ENCODE data around the gene SPRYD7.
A peak's percentile ranks its signal among the peaks of the same experiment; 100 is the strongest.
"Not testable (repeated sequence)": the region's sequence is repeated elsewhere in the genome, so short reads cannot be mapped to it uniquely, and the experiment has no call there.

The SPRYD7 gene, protein sequence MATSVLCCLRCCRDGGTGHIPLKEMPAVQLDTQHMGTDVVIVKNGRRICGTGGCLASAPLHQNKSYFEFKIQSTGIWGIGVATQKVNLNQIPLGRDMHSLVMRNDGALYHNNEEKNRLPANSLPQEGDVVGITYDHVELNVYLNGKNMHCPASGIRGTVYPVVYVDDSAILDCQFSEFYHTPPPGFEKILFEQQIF

DNA sequence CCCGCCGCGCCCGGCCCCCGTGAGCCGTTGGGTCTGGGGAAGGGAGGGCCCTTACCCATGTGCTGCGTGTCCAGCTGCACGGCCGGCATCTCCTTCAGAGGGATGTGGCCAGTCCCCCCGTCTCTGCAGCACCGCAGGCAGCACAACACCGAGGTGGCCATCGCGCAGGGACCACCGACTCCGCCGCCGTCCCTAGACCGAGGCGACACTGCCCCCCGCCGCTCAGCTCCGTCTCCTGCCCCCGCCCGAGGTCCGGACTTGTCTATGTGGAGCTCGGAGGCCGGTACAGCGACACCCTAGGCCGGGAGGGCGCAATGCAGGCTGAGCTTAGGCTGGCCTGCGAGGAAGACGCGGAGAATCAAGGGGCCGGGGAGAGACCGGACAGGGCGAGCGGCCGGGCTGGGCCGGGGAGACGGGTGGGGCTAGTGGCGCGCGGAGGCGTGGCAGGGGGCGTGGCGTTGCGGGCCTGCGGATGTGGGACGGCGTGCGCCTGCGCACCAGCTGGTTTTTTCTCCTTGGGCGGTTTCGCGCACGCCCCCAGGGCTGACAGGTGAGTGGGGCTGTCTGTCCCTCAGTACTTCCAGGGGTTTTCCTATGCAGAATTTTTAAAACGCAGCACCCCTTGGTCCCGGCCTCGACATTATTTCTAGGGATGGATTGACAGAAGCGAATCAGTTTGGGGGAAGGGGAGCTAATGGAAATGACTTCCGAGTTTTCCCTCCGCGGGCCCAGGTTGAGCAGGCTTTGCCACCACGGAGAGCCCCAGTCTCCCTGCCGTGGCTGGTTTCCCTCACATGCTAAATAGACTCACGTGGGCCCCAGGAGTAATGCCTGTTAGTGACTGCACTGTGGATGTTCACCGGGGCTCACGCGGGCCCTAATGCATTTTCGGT is at the start of gene SPRYD7:
SPRYD7 (minus strand) TSS at position 266 of the 893 bp plus-strand sequence; CDS start at position 161, 105 bp downstream.
- H3K4me3 ChIP-seq (ENCODE audit: low read depth, low read length): peak within 1 kb of the TSS; percentile 95

DNA sequence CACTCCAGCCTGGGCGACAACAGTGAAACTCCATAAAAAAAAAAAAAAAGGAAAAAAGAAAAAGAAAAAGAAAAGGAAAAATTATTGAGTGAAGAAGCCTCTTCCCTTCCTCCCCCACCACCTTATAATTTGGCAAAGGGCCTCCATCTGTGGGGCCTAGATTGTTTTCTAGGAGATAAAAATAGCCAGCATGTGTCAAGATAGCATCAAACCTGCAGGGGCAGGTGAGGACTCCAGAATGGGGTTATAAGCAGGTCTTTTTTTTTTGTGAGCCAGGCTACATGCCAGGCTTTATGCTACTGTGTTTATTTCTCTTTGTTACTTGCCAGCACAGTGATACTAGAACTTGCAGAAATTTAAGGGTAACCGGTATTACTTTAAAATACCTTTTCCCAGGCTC is 49.0 kb upstream of the SPRYD7 start:
- no peak overlapping the region for H3K4me3 ChIP-seq (ENCODE audit: low read depth, low read length)

DNA sequence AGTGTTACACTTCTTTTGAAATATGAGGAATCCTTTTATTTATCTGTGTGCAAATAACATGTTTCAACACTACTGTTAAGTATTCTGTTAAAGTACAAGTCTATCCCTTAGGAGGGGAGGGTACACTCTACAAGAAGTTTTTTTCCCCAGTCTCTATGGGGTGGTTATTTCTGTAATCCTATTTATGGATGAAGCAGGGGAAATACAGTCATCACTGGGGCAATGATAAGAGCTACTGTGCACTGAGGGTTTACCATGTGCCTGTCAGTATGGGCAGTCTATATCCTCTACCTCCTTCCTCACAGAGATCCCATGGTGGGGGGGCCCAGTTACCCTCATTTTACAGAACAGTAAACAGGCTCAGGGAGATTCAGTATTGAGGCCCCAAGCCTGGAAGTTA is 44.1 kb upstream of the SPRYD7 start:
- H3K4me3 ChIP-seq (ENCODE audit: low read depth, low read length): no peak overlapping the region

DNA sequence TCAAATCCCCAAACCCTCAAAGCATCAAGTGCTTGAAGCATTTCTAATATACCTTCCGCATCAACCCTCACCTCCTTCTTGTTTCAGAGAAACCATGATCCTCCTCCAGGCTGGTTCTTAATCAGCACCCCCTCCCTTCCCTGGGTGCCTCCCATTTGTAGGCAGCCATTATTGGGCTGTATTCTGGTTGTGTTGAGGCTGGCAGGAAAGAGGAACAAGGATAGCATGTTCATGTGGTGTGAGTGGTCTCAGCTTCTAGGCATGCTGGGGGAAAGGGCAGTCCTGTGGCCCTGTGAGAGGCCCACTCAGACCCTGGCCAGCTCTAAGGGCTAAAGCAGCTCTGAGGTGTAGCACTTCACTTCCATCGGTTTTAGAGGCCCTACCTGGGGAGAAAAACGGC is 41.9 kb upstream of the SPRYD7 start:
- H3K4me3 ChIP-seq (ENCODE audit: low read depth, low read length): no peak overlapping the region

DNA sequence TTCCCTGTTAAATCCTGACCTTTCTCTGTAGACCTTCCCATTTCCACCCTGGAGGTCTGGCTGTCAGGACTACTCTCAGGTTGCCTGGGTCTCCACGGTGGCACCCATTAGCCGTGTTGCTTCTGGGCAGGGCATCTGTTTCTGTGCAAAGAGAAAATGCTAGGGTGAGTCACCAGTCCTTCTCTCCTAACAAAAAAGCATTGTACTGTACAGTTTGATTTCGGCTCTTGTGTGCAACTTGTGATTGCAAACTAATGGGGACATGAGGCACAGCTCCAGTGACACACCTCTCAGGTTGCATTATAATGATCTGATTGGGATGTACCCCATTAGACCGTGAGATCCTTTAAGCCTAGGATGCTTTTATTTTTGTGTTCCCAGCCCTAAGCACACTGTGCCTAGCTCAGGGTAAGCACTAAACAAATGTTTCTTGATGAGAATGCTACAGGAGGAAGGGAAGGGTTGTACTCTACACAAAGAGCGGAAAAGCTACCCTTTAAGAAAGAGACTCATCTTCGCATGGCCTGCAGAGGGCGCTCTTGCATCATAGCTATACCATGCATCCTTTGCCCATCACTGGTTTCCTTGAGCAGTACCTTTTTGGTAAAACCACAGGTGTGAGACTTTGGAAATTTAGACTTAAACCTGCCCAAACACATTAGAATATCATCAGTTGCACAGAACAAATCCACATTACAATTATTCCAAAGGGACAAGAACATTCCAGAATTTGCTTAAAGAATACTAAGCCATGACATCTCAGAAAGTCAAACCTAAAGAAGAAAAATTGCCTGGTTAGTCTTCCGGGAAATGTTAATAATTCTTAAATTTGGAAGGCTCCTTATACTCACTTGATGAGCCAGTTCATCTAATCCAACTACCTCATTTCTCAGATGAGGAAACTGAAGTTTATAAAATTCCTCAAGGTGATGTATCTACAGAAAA is 40.4 kb upstream of the SPRYD7 start:
- no peak overlapping the region for H3K4me3 ChIP-seq (ENCODE audit: low read depth, low read length)

DNA sequence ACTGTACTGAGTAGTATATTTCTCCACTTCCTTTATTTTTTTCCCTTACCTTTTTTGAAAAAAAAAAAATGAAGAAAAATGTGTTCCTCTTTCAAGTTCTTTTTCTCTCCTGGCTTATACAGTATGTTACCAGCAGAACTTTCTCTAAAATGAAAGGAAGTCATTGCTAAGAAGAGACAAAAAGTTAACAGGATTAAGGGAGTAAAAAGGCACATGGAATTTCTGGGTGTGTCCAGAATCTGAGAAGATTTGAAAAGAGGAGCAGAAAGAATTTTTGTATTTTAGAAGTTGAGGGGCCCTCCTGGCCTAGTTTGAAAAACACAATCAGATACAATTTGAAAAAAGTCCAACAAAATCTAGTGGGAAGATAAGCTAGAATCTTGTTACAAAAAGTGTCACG is 39.7 kb upstream of the SPRYD7 start:
- no peak overlapping the region for H3K4me3 ChIP-seq (ENCODE audit: low read depth, low read length)

DNA sequence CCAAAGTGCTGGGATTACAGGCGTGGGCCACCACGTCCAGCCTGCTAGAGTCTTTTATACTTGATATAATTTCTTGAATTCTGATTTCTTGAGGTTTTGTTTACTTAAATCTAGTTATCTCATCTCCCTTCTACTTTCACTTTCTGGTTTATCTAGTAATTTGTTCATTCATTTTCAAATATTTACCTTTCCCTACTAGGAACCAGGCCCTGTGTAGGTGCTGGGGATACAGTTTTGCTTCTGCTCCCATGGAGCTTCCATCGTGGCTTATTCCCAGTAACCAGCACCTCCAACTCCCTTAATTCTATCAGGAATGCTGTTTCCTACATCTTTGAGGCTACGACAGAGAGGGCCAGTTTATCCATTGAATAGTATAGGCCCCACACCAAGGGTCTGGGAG is 36.6 kb upstream of the SPRYD7 start:
- no peak overlapping the region for H3K4me3 ChIP-seq (ENCODE audit: low read depth, low read length)

DNA sequence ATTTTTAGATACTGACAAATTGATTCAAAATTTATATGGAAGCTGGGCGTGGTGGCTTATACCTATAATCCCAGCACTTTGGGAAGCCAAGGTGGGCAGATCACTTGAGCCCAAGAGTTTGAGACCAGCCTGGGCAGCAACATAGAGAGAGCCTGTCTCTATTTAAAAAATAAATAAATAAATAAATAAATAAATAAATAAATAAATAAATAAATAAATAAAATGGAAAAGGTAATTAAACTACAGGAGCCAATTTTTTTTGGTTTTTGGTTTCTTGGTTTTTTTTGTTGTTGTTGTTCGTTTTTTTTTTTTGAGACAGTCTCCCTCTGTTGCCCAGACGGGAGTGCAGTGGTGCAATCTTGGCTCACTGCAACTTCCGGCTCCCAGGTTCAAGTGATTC is 31.3 kb upstream of the SPRYD7 start:
- H3K4me3 ChIP-seq (ENCODE audit: low read depth, low read length): no peak overlapping the region

DNA sequence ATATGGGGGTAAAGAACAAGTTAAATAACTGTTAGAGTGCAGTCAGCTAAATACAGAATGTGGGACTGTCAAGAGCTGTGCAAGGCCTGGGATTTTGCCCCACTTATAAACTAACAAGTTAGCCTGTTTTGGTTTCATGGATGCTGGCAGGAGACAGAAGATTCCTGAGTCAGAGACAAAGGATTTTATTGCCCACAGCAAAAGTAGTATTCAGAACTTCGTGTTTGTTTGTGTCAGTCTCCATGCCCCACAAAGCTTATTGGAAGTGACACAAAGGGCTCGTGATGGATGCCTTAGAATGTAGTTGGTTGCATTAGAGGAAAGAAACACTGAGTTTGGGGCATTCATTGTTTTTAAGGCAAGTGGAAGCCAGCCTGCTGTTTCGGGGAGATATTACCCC is 22.2 kb upstream of the SPRYD7 start:
- H3K4me3 ChIP-seq (ENCODE audit: low read depth, low read length): no peak overlapping the region

DNA sequence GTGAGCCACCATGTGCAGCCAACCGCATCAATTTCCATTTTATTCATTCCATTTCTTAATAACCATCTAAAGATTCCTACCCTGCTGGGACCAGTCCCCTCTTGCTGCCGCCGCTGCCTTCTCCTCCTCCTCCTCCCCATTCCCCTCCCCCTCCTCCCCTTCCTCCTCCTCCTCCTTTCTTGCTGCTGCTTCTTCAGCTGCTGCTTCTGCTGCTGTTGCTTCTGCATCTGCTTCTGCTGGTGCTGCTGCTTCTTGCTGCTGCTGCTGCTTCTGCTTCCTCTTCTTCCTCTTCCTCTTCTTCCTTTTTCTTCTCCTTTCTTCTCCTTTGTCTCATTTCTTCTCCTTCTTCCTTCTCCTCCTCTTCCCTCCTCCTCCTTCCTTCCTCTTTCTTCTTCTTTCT is 20.0 kb upstream of the SPRYD7 start:
- no peak overlapping the region for H3K4me3 ChIP-seq (ENCODE audit: low read depth, low read length)

DNA sequence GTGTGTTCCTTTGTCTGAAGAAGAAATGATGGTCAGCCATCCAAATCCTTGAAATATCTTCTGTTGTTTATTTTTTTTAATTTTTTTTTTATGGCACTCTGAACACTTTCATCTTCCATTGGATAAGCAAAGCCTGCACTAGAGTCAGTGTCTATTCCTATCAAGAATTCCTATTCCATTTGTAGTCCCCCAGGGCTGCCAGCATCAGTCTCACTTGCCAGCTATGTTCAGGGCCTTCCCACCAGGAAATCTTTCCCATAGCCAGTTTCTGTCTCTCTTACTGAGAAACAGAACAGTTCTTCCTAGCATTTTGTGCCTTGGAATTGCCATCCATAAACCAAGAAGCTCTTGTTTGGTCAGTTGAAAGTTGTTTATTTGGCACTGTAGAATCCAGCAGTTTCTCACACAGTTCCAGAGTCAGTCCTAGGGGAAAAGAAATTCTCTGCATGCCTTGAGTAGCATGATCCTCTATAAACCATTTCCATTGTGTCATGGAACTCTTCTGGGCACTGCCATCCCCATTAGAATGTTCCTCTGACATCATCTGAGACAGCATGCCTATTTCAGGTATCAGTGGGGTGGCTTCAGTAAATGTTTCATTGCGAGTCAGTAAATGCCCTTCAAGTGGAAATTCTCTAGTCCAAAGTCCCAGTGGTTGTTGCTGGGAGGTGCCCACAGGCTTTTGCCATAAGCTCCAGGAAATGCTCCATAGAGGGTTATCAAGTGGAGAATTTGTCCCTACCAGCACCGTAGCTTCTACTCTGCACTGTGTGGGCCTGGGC is 18.7 kb upstream of the SPRYD7 start:
- no peak overlapping the region for H3K4me3 ChIP-seq (ENCODE audit: low read depth, low read length)

DNA sequence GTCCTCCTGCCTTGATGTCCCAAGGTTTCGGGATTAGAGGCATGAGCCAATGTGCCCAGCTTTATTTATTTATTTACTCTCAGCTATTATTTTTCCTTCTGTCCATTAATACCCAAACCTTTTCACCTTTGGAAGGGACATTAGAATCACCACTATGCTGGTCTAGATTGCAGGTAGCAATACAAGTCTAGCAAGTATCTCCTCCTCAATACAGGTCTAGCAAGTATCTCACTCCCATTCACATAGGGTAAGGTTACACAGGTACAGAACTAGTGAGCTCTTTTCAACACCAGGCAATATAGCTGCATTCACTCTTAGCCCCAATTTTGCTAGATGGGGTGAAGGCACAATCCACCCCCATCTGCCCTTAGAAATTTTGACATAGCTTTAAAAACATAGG is 17.4 kb upstream of the SPRYD7 start:
- no peak overlapping the region for H3K4me3 ChIP-seq (ENCODE audit: low read depth, low read length)

DNA sequence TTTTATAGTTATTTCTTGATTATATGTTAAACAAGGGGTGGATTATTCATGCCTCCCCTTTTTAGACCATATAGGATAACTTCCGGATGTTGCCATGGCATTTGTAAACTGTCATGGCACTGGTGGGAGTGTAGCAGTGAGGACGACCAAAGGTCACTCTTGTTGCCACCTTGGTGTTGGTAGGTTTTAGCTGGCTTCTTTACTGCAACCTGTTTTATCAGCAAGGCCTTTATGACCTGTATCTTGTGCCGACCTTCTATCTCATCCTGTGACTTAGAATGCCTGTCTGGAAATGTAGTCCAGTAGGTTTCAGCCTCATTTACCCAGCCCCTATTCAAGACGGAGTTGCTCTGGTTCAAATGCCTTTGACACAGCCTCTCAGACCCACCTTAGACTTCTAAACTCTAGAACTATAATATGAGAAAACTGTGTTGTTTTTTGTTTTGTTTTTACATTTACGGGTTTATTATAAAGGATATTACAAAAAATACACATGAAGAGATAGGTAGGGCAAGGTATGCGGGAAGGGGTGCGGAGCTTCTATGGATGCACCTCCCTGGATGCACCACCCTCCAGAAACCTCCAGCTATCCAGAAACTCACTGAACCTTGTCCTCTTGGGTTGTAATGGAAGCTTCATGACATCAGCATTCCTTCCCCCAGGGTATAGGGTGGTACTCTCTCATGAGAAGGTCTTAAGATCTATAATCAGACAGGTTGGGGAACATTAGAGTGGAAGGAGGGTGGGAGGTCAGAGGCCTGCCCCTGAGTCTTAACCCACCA is 15.8 kb upstream of the SPRYD7 start:
- no peak overlapping the region for H3K4me3 ChIP-seq (ENCODE audit: low read depth, low read length)

DNA sequence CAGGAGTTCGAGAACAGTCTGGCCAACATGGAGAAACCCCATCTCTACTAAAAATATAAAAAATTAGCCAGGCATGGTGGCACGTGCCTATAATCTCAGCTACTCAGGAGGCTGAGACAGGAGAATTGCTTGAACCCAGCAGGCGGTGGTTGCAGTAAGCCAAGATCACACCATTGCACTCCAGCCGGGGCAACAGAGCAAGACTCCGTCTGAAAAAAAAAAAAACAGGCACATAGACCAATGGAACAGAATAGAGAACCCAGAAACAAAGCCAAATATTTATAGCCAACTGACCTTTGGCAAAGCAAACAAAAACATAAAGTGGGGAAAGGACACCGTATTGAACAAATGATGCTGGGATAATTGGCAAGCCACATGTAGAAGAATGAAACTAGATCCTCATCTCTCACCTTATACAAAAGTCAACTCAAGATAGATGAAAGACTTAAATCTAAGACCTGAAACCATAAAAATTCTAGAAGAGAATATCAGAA is 12.7 kb upstream of the SPRYD7 start:
- H3K4me3 ChIP-seq (ENCODE audit: low read depth, low read length): not testable (repeated sequence)

DNA sequence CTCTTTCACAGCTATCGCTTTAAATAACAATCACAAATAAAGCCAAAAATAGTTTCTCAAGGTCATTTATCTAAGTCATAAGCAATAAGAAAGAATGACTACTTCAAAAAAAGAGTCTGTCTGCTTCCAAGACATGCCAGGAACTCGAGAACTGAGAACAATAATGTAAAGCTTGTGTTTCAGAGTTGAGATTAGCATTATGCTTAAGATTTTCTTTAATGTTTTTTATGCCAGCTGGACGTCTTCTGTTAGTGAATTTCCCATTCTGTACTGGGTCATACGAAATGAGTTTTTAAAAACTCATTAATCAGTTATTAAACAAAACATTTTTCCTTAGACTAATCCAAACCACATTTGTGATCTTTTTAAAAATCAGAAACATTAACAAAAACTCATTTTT is 3.2 kb upstream of the SPRYD7 start:
- H3K4me3 ChIP-seq (ENCODE audit: low read depth, low read length): no peak overlapping the region

DNA sequence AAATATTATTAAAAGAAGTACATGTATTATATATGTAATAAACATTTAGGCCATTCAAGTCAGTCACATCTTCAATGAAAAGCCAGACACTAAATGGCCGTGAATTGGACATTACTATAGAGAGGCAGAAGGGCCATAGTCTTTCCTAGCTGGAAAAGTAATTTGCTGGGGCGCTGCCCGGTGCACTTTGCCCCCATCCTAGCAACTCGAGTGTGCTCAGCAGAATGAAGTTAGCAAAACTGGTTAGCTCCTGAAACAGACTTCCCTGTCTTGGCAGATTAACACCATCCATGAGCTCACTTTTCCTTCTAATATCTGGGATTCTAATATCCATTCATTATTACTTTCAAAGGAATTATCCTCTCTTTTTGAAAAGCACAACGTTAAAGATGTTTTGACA is 2.8 kb upstream of the SPRYD7 start:
- H3K4me3 ChIP-seq (ENCODE audit: low read depth, low read length): no peak overlapping the region

DNA sequence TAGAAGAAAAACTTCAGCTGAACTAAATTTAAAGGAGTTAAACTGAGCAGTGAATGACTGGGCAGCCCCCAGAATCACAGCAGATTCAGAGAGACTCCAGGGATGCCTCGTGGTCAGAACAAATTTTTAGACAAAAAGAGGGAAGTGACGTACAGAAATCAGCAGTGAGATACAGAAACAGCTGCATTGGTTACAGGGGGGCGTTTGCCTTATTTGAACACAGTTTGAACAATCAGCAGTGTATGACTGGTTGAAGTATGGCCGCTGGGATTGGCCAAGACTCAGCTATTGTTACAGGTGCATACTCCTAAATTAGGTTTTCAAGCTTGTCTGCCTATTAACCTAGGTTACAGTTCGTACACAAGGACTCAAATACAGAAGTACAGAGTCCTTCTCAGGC is 2.2 kb upstream of the SPRYD7 start:
- no peak overlapping the region for H3K4me3 ChIP-seq (ENCODE audit: low read depth, low read length)

DNA sequence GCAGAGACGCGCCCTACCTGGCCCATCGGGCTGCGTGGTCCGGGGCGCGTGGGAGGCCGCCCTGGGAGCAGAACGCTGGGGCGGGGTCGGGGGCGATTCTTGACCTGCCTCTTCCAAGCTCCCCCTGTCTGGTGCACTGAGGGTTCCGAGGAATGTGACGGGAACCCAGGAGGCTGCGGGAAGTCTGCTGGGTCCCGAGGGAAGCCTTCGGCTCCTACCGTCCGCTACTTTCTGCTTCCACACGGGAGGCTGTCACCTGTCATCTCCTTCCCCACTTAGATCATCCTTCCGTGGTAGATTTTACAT is 781 bp upstream of the SPRYD7 start:
- H3K4me3 ChIP-seq (ENCODE audit: low read depth, low read length): peak overlapping the region; percentile 76

DNA sequence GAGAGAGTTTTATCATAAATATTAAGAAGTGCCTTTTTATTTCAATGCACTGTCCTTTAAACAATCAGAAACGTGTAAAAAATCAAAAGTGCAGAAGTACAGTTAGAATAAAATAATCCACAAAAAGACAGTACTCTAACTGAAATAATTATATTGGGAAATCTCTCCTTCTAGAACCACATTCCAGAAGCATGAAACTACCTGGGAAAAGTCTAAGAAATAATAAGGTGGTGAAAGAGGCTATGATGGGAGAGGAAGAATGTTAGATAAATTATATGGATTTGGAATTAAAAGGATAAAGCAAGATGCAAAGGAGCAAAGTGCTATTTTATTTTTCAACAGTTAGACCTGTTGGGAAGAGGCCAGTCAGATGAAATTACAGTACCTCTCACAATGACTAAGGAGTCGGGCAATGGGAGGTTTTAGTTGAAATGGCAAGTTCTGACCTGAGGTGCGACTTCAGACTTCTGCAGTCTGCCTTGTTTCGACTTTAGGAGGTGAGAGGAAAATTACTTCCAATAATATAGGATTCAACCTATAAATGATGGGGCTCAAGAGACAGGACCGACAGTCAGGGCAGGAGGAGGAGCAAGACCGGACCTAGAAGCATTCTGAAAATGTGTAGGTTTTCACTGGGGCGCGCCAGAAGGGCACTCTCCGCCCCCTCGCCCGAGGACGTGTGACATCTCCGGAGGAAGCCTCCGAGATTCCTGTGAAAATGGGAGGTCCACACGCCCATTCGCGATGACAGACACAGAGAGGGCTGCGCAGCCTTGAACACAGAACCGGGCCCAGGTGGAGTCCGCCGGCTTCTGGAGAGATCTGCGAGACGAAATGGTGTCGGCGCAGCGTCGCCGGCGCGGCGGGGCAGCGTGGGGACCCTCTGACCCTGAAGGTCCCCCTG is 717 bp downstream of the SPRYD7 start:
- peak overlapping the region; percentile 95 for H3K4me3 ChIP-seq (ENCODE audit: low read depth, low read length)

All from iPS-11a (cell line).